K562 (cell line): Measurements from ENCODE around the gene LILRB3. TPM values are rescaled to one million over a fixed set of nuclear protein-coding genes. Genes with fewer than 3 reads are reported as not detected.
A peak's percentile ranks its signal among the peaks of the same experiment; 100 is the strongest.
"Not testable (repeated sequence)": the region's sequence is repeated elsewhere in the genome, so short reads cannot be mapped to it uniquely, and the experiment has no call there.

Source experiments
- ATAC-seq: fragments of 200-7000 bp; cut with Tn5 transposase; 3 replicates; pipeline ENCODE4 v1.9.1; 2020; ENCODE audit warnings: moderate library complexity
- BruUV-seq: library from RNA; stranded (reverse); fragments of 400-500 nt; replicated peaks from 2 replicates; lab custom pipeline; 2021; lab: Mats Ljungman, UMichigan
- CTCF ChIA-PET: fragments of 300-600 bp; formaldehyde crosslinking; extraction: SDS; loops from one replicate; lab custom pipeline; 2021; ENCODE audit warnings: low intra/inter-chr PET ratio; lab: Yijun Ruan, JAX
- POLR2A ChIA-PET: fragments of 300-600, 350-650 bp; sonication (Branson Sonifier 250); formaldehyde crosslinking; extraction: SDS; loops from one replicate; lab custom pipeline; 2021; ENCODE audit warnings: antibody characterized with exemption, inconsistent platforms; lab: Yijun Ruan, JAX
- DNase-seq, 4 experiments: peaks; one replicate each; pipeline versions ENCODE4 v3.0.0 to v3.0.0-alpha.2; 2011 to 2018; ENCODE audit warnings: low spot score in 3 of 4, mixed read lengths in 3 of 4; ENCODE audit errors: extremely low read depth in 1 of 4
- FAIRE-seq: peaks from 2 replicates; lab custom pipeline; 2011; peaks lifted over from hg19 to GRCh38; lab: Jason Lieb, UNC
- H2AFZ ChIP-seq: 2 replicates; pipeline ENCODE4 v1.6.0; 2011; ENCODE audit warnings: low read depth, low read length, control low read depth, inconsistent platforms
- H3K27ac ChIP-seq: fragments of 200-600 bp; 3 replicates; pipeline ENCODE4 v1.8.0; 2011; ENCODE audit warnings: low read depth, mild to moderate bottlenecking, control low read depth, inconsistent platforms, low read length, moderate library complexity, mixed read lengths; ENCODE audit errors: extremely low read depth
- H3K27me3 ChIP-seq, 2 experiments: fragments of 300-600 bp in 1 of 2; 2 replicates in 1 of 2; 3 replicates in 1 of 2; pipeline versions ENCODE4 v1.6.0 to v1.8.0; 2011; ENCODE audit warnings: inconsistent platforms in 2 of 2, low read length in 2 of 2, mild to moderate bottlenecking in 1 of 2, mixed read lengths in 1 of 2, moderate library complexity in 1 of 2; ENCODE audit not compliant: control insufficient read depth in 2 of 2, insufficient read depth in 2 of 2
- H3K36me3 ChIP-seq: fragments of 300-600 bp; 3 replicates; pipeline ENCODE4 v1.8.0; 2011; ENCODE audit warnings: mild to moderate bottlenecking, low read length, inconsistent platforms; ENCODE audit not compliant: control insufficient read depth, insufficient read depth
- H3K4me1 ChIP-seq, 2 experiments: fragments of 200-600 bp in 1 of 2; replicated peaks in 1 of 2; 2 replicates in 1 of 2; 3 replicates in 1 of 2; pipeline versions ENCODE4 v1.5.1 to v1.8.0; 2011; ENCODE audit warnings: inconsistent platforms in 2 of 2, low read length in 2 of 2, mild to moderate bottlenecking in 1 of 2, mixed read lengths in 1 of 2, moderate library complexity in 1 of 2; ENCODE audit not compliant: control insufficient read depth in 2 of 2, insufficient read depth in 2 of 2
- H3K4me2 ChIP-seq: 2 replicates; pipeline ENCODE4 v1.6.1; 2011; ENCODE audit warnings: low read length, control low read depth, inconsistent platforms, mixed read lengths; ENCODE audit not compliant: insufficient read depth
- H3K4me3 ChIP-seq: fragments of 200-600 bp; sonication (generic), shearing (Covaris generic); 2 replicates; pipeline ENCODE4 v1.5.1; 2016; ENCODE audit warnings: control low read depth, inconsistent platforms
- H3K79me2 ChIP-seq: fragments of 200-600 bp; 3 replicates; pipeline ENCODE4 v1.8.0; 2011; ENCODE audit warnings: low read length, inconsistent platforms; ENCODE audit not compliant: control insufficient read depth, insufficient read depth
- H3K9ac ChIP-seq, 2 experiments: 2 replicates each; pipeline versions ENCODE4 v1.6.0 to v1.6.1; 2011; ENCODE audit warnings: low read depth in 2 of 2, low read length in 2 of 2, control low read depth in 1 of 2, inconsistent platforms in 1 of 2, mild to moderate bottlenecking in 1 of 2, mixed read lengths in 1 of 2; ENCODE audit not compliant: insufficient read depth in 1 of 2
- H3K9me1 ChIP-seq: one replicate; pipeline ENCODE4 v1.6.0; 2011; ENCODE audit warnings: inconsistent platforms, mild to moderate bottlenecking, low read length, moderate library complexity; ENCODE audit not compliant: control insufficient read depth, insufficient read depth
- H3K9me3 ChIP-seq: replicated peaks from 2 replicates; pipeline ENCODE4 v1.5.1; 2011; ENCODE audit warnings: low read depth, low read length, inconsistent platforms; ENCODE audit not compliant: control insufficient read depth, insufficient read depth
- H4K20me1 ChIP-seq: replicated peaks from 2 replicates; pipeline ENCODE4 v1.6.1; 2011; ENCODE audit warnings: low read length, inconsistent platforms, mixed read lengths; ENCODE audit not compliant: control insufficient read depth, insufficient read depth
- EZH2 ChIP-seq: IDR thresholded peaks from 2 replicates; pipeline ENCODE4 v1.6.1; 2012; ENCODE audit warnings: low read depth, mild to moderate bottlenecking, inconsistent platforms, low read length, borderline replicate concordance
- FOSL1 ChIP-seq: fragments of 200-800 bp; sonication (Bioruptor generic); conservative IDR thresholded peaks from 2 replicates; pipeline ENCODE4 v1.6.1; 2016; ENCODE audit warnings: missing genetic modification characterization, missing compliant biosample characterization
- MYC ChIP-seq, 2 experiments: fragments of 250-450 bp in 1 of 2; sonication (Bioruptor Pico) in 1 of 2; IDR thresholded peaks; 2 replicates each; pipeline versions ENCODE4 v1.5.1 to v1.6.1; 2012 to 2021; ENCODE audit warnings: low read depth in 2 of 2, borderline replicate concordance in 1 of 2, improper control_type of control experiment in 1 of 2, low read length in 1 of 2, mild to moderate bottlenecking in 1 of 2, moderate library complexity in 1 of 2
- NFRKB ChIP-seq: fragments of 450-650 bp; IDR thresholded peaks from 2 replicates; pipeline ENCODE4 v1.6.1; 2016; ENCODE audit warnings: low read depth
- PHB2 ChIP-seq: fragments of 450-650 bp; IDR thresholded peaks from 2 replicates; pipeline ENCODE4 v1.6.1; 2017; ENCODE audit warnings: low read depth
- POLR3G ChIP-seq: IDR thresholded peaks from 2 replicates; pipeline ENCODE4 v1.6.1; 2011; ENCODE audit not compliant: insufficient read length, insufficient replicate concordance; ENCODE audit errors: extremely low read depth
- RCOR1 ChIP-seq, 2 experiments: IDR thresholded peaks; 2 replicates each; pipeline ENCODE4 v1.6.1; 2012; ENCODE audit warnings: low read depth in 2 of 2, low read length in 2 of 2, borderline replicate concordance in 1 of 2, improper control_type of control experiment in 1 of 2
- SP1 ChIP-seq: sonication (generic); formaldehyde crosslinking; IDR thresholded peaks from 2 replicates; pipeline ENCODE4 v1.8.1; 2022; ENCODE audit warnings: mild to moderate bottlenecking, missing genetic modification reagents
- U2AF2 ChIP-seq: fragments of 200-400 bp; formaldehyde crosslinking; optimal IDR thresholded peaks from 2 replicates; pipeline ENCODE3; 2017; ENCODE audit warnings: low read depth, mild to moderate bottlenecking, low read length
- XRCC3 ChIP-seq: fragments of 450-650 bp; IDR thresholded peaks from 2 replicates; pipeline ENCODE4 v1.6.1; 2017; ENCODE audit warnings: mild to moderate bottlenecking, moderate library complexity
- XRCC5 ChIP-seq: fragments of 200-400 bp; formaldehyde crosslinking; IDR thresholded peaks from 2 replicates; pipeline ENCODE4 v1.6.1; 2017; ENCODE audit warnings: low read depth, mild to moderate bottlenecking, low read length
- ZNF143 ChIP-seq: sonication (generic); formaldehyde crosslinking; IDR thresholded peaks from 2 replicates; pipeline ENCODE4 v1.9.0; 2022; ENCODE audit warnings: mild to moderate bottlenecking, missing genetic modification reagents
- ZNF224 ChIP-seq: sonication (generic); formaldehyde crosslinking; IDR thresholded peaks from 2 replicates; pipeline ENCODE4 v1.8.0; 2022; ENCODE audit warnings: mild to moderate bottlenecking, missing genetic modification reagents
- ZNF316 ChIP-seq: fragments of 450-650 bp; IDR thresholded peaks from 2 replicates; pipeline ENCODE4 v1.6.1; 2016
- ZNF57 ChIP-seq: fragments of 450-650 bp; formaldehyde crosslinking; IDR thresholded peaks from 2 replicates; pipeline ENCODE4 v1.4.0; 2020; ENCODE audit warnings: mild to moderate bottlenecking, moderate library complexity
- WGBS: fragments of 100-300 bp; shearing (Covaris generic); methylation state at CpG from one replicate; pipeline ENCODE4 v1.1.6; 2016; ENCODE audit warnings: low coverage, mixed read lengths; ENCODE audit not compliant: insufficient coverage; ENCODE audit errors: missing lambda C conversion rate; 5-methylcytosine and 5-hydroxymethylcytosine counted together
- in situ Hi-C: fragments of 300-500 bp; cut with MboI; formaldehyde crosslinking; loops from 4 replicates; pipeline ENCODE4 v1.15.0; 2018; ENCODE audit warnings: inconsistent platforms, mixed read lengths
- intact Hi-C: fragments of 100-400 bp; cut with micrococcal nuclease; formaldehyde crosslinking; loops from 2 replicates; pipeline ENCODE4 v1.14.2; 2022
- polyA plus RNA-seq, 8 experiments: library from polyadenylated mRNA; depleted of rRNA in 4 of 8; stranded (reverse) in 5 of 8; unstranded in 3 of 8; fragments of >200 nt; fragmentation: Nextera tagmentation in 2 of 8; fragmentation: Illumina TruSeq in 1 of 8; extraction: Ambion mirVana in 2 of 8; extraction: Trizol in 1 of 8; gene quantifications; 2 replicates each; pipeline versions ENCODE4 v1.2.1 to v1.2.3, GENCODE V29; 2011 to 2014; ENCODE audit warnings: inconsistent platforms in 1 of 8, missing spikeins in 1 of 8
- total RNA-seq, 7 experiments: library from RNA; depleted of rRNA in 6 of 7; stranded (reverse); fragments of >200 nt in 6 of 7; fragmentation: Illumina TruSeq in 2 of 7; extraction: Trizol in 2 of 7; gene quantifications; 2 replicates each; pipeline versions ENCODE4 v1.2.1 to v1.2.3, GENCODE V29; 2011 to 2021; ENCODE audit warnings: low replicate concordance in 1 of 7
- TF ChIP-seq, protein P1 (sequence below): sonication (generic); formaldehyde crosslinking; IDR thresholded peaks from 2 replicates; pipeline ENCODE4 v1.8.1; 2022; ENCODE audit warnings: missing genetic modification reagents

Gene LILRB3
- total and polyA plus RNA-seq, 9 of the 15 experiments (the other 6 are each of a cell fraction or from before 2014, with no cell fraction given): 0.01 to 0.09 TPM; not detected in 7

DNA sequence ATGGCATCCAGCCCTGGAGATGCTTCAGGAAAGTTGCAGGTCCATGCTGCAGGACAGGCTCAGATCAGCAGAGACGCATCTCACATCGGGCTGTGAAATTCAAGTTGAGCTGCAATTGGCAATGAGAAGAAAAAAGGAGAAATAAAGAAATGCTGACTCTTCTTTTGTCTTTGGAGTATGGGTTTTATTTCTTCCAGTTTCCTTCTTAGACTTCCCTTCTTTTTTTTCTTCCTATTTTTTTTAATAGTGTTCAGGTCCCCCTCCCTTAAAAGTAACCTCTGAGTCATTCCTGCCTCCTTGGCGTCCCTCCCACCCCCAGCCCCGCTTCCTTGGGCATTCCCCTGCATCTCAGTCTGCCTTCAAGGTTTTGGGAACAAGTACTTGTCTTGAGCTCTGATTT lies 48.8 kb upstream of the LILRB3 start:
- H3K36me3 ChIP-seq, POLR2A ChIA-PET, H4K20me1 ChIP-seq, H3K4me2 ChIP-seq, H3K9me3 ChIP-seq, ATAC-seq, DNase-seq, H3K9ac ChIP-seq, in situ Hi-C loops, H3K4me1 ChIP-seq, H3K79me2 ChIP-seq, FAIRE-seq, CTCF ChIA-PET, H3K27ac ChIP-seq, H3K9me1 ChIP-seq, intact Hi-C loops, BruUV-seq, H2AFZ ChIP-seq, H3K4me3 ChIP-seq: not testable (repeated sequence)
- WGBS: 0% methylated on average over 3 of the region's 4 CpGs
- H3K27me3 ChIP-seq: peaks cover 10 to 20% of the 10 kb centered on the region in 2 experiments
- TF ChIP-seq ZNF316: peak; percentile 21; the same call in 1 of the 2 replicates

DNA sequence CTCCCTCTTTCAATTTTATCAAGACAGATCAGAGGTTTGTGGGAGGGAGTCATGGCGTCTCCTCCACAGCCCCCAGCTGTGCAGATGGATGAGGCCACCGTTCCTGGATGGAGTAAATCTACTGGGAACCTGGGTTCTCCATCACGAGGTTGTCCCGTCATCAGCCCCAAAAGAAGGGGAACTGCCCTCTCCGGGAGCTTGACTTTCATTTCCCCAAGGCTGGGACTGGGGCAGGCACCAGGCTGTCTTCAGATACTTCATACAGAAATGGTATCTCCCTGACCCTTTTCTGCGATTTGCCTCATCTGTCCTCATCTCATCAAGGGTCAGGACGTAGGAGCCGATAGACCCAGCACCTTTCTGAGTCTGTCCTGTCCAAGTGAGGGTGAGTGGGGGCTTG lies 48.3 kb upstream of the LILRB3 start:
- BruUV-seq: no TSS peak

More for the DNA sequence above, 48.3 kb upstream of the LILRB3 start:
- no peak overlapping the region for H3K4me2 ChIP-seq
- H3K27ac ChIP-seq: no peak overlapping the region
- intact Hi-C loops (no loop called here), in situ Hi-C loops (no loop called here)
- 1% methylated on average over 8 of the region's 8 CpGs for WGBS
- no peak for DNase-seq
- H3K79me2 ChIP-seq: no peaks in the 10 kb centered on the region
- H3K9ac ChIP-seq: no peak overlapping the region
- POLR2A ChIA-PET: no interaction called here
- H3K36me3 ChIP-seq: no peaks in the 10 kb centered on the region
- no peak overlapping the region for H2AFZ ChIP-seq
- no peaks in the 10 kb centered on the region for H3K9me3 ChIP-seq
- H4K20me1 ChIP-seq: peaks cover 3% of the 10 kb centered on the region; the same call in 1 of the 2 replicates
- no peaks in the 10 kb centered on the region for H3K4me1 ChIP-seq
- H3K27me3 ChIP-seq: peaks cover 10 to 23% of the 10 kb centered on the region in 2 experiments
- no peaks in the 10 kb centered on the region for H3K9me1 ChIP-seq
- ATAC-seq: no peak
- CTCF ChIA-PET: no interaction called here
- H3K4me3 ChIP-seq: no peak overlapping the region
- no peak for FAIRE-seq
- TF ChIP-seq PHB2 (no peak), SP1 (CRISPR knock-in tag) (no peak), EZH2 (no peak), MYC (IDR thresholded peaks at IDR 0.05; ENCODE audit: low read depth, low read length) (no peak), MYC (CRISPR knock-in tag; IDR thresholded peaks at IDR 0.05; ENCODE audit: borderline replicate concordance, low read depth) (no peak), U2AF2 (no peak), POLR3G (no peak), ZNF224 (CRISPR knock-in tag) (no peak), XRCC3 (no peak), RCOR1 (IDR thresholded peaks at IDR 0.05; ENCODE audit: borderline replicate concordance in 1 of 2, low read depth in 2 of 2, low read length in 2 of 2) (no peak), ZNF57 (no peak), XRCC5 (no peak), ZNF143 (CRISPR knock-in tag) (no peak), NFRKB (no peak), FOSL1 (tag) (no peak)
- TF ChIP-seq, protein P1, sequence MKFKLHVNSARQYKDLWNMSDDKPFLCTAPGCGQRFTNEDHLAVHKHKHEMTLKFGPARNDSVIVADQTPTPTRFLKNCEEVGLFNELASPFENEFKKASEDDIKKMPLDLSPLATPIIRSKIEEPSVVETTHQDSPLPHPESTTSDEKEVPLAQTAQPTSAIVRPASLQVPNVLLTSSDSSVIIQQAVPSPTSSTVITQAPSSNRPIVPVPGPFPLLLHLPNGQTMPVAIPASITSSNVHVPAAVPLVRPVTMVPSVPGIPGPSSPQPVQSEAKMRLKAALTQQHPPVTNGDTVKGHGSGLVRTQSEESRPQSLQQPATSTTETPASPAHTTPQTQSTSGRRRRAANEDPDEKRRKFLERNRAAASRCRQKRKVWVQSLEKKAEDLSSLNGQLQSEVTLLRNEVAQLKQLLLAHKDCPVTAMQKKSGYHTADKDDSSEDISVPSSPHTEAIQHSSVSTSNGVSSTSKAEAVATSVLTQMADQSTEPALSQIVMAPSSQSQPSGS (CRISPR knock-in tag): no peak
